ENCODE results near the gene STIP1.

Gene STIP1

DNA sequence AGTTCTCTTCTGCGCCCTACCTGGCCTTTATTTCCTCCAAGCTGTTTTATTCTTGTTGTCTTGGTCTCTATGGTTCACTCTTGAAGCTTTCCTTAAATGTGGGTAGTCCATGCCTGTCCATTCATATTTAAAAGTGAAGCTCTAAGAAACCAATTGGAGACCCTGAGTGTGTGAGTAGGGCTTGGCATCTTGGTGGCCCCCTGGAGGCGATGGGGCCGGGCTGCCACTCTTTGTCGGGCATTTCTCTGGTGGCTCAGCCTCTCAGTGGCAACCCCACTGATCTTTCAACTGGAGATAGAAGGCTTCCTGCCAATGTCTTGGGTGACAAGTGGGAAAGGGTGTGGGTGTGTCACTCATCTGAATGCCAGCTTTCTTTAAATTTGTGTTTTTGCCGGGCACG, 30.9 kb downstream of the STIP1 start:
- H3K4me3 ChIP-seq (replicated peaks; ENCODE audit: low read depth, low read length) = no peak overlapping the region

DNA sequence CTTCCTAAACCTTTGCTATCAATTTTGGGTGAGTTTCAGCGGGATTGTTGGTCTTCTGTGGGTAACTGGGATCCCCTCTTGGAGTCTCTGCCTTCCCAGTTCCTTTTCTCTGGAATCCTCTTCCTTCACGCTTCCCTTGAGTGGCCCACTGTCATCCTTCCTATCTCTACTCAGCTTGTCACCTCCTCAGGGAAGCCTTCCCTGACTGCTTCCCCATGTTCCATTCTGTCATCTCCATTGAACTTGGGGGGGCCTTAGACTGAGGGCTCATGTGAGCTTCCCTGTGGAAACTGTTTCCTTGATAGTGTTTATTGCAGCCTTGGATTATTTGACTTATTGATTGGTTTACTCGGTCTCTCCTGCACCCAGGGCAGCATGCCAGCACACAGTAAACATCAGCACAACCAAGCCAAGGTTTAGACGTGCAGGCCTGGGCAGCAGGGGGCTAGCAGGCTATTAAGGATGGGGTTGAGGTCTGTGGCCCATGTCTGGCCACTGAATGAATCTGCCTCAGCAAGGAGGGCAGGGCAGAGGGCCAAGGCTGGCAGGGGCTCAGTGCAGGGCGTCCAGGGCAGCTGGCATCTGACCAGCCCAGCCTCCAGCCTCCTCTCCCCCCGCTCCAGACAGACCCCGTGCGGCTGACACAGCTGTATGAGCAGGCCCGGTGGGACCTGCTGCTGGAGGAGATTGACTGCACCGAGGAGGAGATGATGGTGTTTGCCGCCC, 32.8 kb downstream of the STIP1 start:
- TF ChIP-seq, protein P1, sequence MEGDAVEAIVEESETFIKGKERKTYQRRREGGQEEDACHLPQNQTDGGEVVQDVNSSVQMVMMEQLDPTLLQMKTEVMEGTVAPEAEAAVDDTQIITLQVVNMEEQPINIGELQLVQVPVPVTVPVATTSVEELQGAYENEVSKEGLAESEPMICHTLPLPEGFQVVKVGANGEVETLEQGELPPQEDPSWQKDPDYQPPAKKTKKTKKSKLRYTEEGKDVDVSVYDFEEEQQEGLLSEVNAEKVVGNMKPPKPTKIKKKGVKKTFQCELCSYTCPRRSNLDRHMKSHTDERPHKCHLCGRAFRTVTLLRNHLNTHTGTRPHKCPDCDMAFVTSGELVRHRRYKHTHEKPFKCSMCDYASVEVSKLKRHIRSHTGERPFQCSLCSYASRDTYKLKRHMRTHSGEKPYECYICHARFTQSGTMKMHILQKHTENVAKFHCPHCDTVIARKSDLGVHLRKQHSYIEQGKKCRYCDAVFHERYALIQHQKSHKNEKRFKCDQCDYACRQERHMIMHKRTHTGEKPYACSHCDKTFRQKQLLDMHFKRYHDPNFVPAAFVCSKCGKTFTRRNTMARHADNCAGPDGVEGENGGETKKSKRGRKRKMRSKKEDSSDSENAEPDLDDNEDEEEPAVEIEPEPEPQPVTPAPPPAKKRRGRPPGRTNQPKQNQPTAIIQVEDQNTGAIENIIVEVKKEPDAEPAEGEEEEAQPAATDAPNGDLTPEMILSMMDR (IDR thresholded peaks at IDR 0.05; ENCODE audit: low read depth, low read length, missing control alignments) = no peak
- DNase-seq (ENCODE audit: extremely low read depth, low read depth) = no peak
- no peak overlapping the region for H3K4me3 ChIP-seq (replicated peaks; ENCODE audit: low read depth, low read length)

More for the DNA sequence above, 30.9 kb downstream of the STIP1 start:
- TF ChIP-seq, protein P1 (IDR thresholded peaks at IDR 0.05; ENCODE audit: low read depth, low read length, missing control alignments) = no peak
- no peak for DNase-seq (ENCODE audit: extremely low read depth, low read depth)

DNA sequence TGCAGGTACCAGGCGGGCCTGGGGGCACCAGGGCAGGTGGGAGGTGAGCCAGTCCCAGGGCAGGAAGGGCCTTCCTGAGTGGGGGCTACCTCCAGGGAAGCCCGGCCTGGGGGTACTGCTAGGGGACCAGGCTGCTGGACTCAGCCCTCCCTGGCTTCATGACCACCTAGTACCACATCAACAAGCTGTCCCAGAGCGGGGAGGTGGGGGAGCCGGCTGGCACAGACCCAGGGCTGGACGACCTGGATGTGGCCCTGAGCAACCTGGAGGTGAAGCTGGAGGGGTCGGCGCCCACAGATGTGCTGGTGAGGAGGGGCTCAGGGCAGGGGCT, 33.3 kb downstream of the STIP1 start:
- TF ChIP-seq, protein P1 (IDR thresholded peaks at IDR 0.05; ENCODE audit: low read depth, low read length, missing control alignments) = no peak
- no peak overlapping the region for H3K4me3 ChIP-seq (replicated peaks; ENCODE audit: low read depth, low read length)
- no peak for DNase-seq (ENCODE audit: extremely low read depth, low read depth)

DNA sequence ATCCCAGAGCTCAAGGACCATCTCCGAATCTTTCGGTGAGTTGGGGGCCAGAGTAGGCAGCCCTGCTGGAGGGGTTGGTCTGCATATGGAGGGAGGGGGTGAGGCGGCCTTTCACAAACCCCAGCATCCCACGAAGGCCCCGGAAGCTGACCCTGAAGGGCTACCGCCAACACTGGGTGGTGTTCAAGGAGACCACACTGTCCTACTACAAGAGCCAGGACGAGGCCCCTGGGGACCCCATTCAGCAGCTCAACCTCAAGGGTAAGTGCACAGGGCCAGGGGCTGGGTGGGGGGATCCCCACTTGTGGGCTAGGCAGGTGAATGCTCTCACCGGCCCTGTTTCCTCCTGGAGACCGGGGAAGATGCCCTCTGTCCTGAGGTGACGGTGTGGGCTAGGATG, 33.8 kb downstream of the STIP1 start:
- no peak overlapping the region for H3K4me3 ChIP-seq (replicated peaks; ENCODE audit: low read depth, low read length)
- DNase-seq (ENCODE audit: extremely low read depth, low read depth) = no peak
- TF ChIP-seq, protein P1 (IDR thresholded peaks at IDR 0.05; ENCODE audit: low read depth, low read length, missing control alignments) = no peak

DNA sequence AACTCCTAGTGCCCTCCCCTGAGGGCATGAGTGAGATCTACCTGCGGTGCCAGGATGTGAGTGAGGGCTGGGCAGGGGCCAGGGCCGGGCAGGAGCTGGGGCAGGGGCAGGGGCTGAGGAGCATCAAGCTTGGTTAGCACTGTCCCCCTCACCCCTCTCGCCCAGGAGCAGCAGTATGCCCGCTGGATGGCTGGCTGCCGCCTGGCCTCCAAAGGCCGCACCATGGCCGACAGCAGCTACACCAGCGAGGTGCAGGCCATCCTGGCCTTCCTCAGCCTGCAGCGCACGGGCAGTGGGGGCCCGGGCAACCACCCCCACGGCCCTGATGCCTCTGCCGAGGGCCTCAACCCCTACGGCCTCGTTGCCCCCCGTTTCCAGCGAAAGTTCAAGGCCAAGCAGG, 34.3 kb downstream of the STIP1 start:
- no peak for DNase-seq (ENCODE audit: extremely low read depth, low read depth)
- H3K4me3 ChIP-seq (replicated peaks; ENCODE audit: low read depth, low read length) = no peak overlapping the region
- TF ChIP-seq, protein P1 (IDR thresholded peaks at IDR 0.05; ENCODE audit: low read depth, low read length, missing control alignments) = no peak

DNA sequence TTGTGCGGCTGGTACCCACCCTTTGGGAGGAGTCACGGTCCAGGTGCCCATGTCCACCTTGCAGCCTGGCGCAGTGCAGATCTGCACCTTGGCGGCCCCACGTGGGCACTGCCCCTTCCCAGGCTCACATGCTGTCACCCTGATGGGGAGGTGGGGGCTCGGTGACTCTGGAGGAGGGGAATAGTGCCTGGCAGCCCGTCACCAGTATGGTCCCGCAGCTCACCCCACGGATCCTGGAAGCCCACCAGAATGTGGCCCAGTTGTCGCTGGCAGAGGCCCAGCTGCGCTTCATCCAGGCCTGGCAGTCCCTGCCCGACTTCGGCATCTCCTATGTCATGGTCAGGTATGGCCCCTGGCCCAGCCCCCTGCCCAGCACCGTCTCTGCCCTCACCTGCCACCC, 34.8 kb downstream of the STIP1 start:
- H3K4me3 ChIP-seq (replicated peaks; ENCODE audit: low read depth, low read length) = no peak overlapping the region
- TF ChIP-seq, protein P1 (IDR thresholded peaks at IDR 0.05; ENCODE audit: low read depth, low read length, missing control alignments) = no peak
- DNase-seq (ENCODE audit: extremely low read depth, low read depth) = no peak

DNA sequence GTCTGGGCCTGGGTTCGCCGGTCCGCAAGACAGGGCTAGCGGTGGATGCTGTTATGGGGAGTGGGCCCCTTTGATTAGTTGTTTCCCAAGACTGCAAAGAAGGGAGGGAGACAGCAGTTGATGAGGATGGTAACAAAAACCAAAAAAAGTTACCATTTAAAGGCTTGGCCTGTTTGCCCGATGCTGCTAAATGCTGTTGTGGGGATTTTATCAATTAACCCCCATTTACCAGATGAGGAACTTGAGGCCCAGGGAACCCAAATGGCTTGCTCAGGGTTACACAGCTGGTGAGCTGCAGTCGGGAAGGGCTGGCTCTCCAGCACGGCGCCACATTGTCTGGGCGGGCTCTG, 36.7 kb downstream of the STIP1 start:
- H3K4me3 ChIP-seq (replicated peaks; ENCODE audit: low read depth, low read length) = no peak overlapping the region
- DNase-seq (ENCODE audit: extremely low read depth, low read depth) = no peak
- TF ChIP-seq, protein P1 (IDR thresholded peaks at IDR 0.05; ENCODE audit: low read depth, low read length, missing control alignments) = no peak

Data from HFF-Myc (cell line).